HepG2 (cell line): ENCODE data around the gene KDM6B. TPM values are rescaled to one million over a fixed set of nuclear protein-coding genes. Genes with fewer than 3 reads are reported as not detected.

Experiments
- CENPX ChIP-seq: sonication (generic); formaldehyde crosslinking; IDR thresholded peaks from 2 replicates; pipeline ENCODE4 v1.9.0; 2021; ENCODE audit warnings: mild to moderate bottlenecking, missing genetic modification reagents, moderate library complexity
- GZF1 ChIP-seq: sonication (generic); formaldehyde crosslinking; IDR thresholded peaks from 2 replicates; pipeline ENCODE4 v1.5.1; 2020; ENCODE audit warnings: mild to moderate bottlenecking, missing genetic modification reagents
- HDAC2 ChIP-seq: sonication (generic); formaldehyde crosslinking; IDR thresholded peaks from 2 replicates; pipeline ENCODE4 v1.4.0; 2020; ENCODE audit warnings: missing genetic modification reagents
- JARID2 ChIP-seq: sonication (generic); formaldehyde crosslinking; IDR thresholded peaks from 2 replicates; pipeline ENCODE4 v1.8.1; 2023; ENCODE audit warnings: missing genetic modification reagents, inconsistent platforms; ENCODE audit not compliant: insufficient replicate concordance
- MIER3 ChIP-seq: IDR thresholded peaks from 2 replicates; pipeline ENCODE4 v1.6.1; 2016; ENCODE audit warnings: missing compliant biosample characterization, borderline replicate concordance
- MYNN ChIP-seq: sonication (generic); formaldehyde crosslinking; IDR thresholded peaks from 2 replicates; pipeline ENCODE4 v1.4.0; 2020; ENCODE audit warnings: mild to moderate bottlenecking, low read depth, missing genetic modification reagents
- NFKBIZ ChIP-seq: IDR thresholded peaks from 2 replicates; pipeline ENCODE4 v1.6.1; 2018; ENCODE audit warnings: missing genetic modification reagents, missing compliant biosample characterization
- PHB2 ChIP-seq: fragments of 450-650 bp; IDR thresholded peaks from 2 replicates; pipeline ENCODE4 v1.6.1; 2018; ENCODE audit not compliant: partially characterized antibody
- POLR2AphosphoS2 ChIP-seq: IDR thresholded peaks from 2 replicates; pipeline ENCODE4 v1.6.1; 2011; ENCODE audit warnings: low read depth, low read length, improper control_type of control experiment
- SMAD3 ChIP-seq: sonication (generic); formaldehyde crosslinking; IDR thresholded peaks from 2 replicates; pipeline ENCODE4 v1.4.0; 2020; ENCODE audit warnings: missing genetic modification reagents
- TCF7 ChIP-seq: sonication (generic); IDR thresholded peaks from 2 replicates; pipeline ENCODE4 v1.6.1; 2016; ENCODE audit warnings: antibody characterized with exemption, low read depth
- XRCC5 ChIP-seq: fragments of 200-400 bp; formaldehyde crosslinking; optimal IDR thresholded peaks from 2 replicates; pipeline ENCODE3; 2017; ENCODE audit warnings: mild to moderate bottlenecking, low read length
- ZNF367 ChIP-seq: sonication (generic); formaldehyde crosslinking; IDR thresholded peaks from 2 replicates; pipeline ENCODE4 v1.4.0; 2020; ENCODE audit warnings: missing genetic modification reagents, borderline replicate concordance
- ZNF569 ChIP-seq: sonication (generic); formaldehyde crosslinking; IDR thresholded peaks from 2 replicates; pipeline ENCODE4 v1.5.0; 2020; ENCODE audit warnings: mild to moderate bottlenecking, missing genetic modification reagents, moderate library complexity, borderline replicate concordance
- ZNF737 ChIP-seq: sonication (generic); formaldehyde crosslinking; IDR thresholded peaks from 2 replicates; pipeline ENCODE4 v1.5.0; 2020; ENCODE audit warnings: missing genetic modification reagents, mild to moderate bottlenecking, borderline replicate concordance
- ZNF782 ChIP-seq: sonication (generic); formaldehyde crosslinking; IDR thresholded peaks from 2 replicates; pipeline ENCODE4 v1.4.0; 2020; ENCODE audit warnings: missing genetic modification reagents, mild to moderate bottlenecking, borderline replicate concordance
- ZNF788 ChIP-seq: sonication (generic); formaldehyde crosslinking; IDR thresholded peaks from 2 replicates; pipeline ENCODE4 v1.5.0; 2020; ENCODE audit warnings: mild to moderate bottlenecking, missing genetic modification reagents, borderline replicate concordance
- ZNF839 ChIP-seq: sonication (generic); formaldehyde crosslinking; IDR thresholded peaks from 2 replicates; pipeline ENCODE4 v1.4.0; 2020; ENCODE audit warnings: missing genetic modification reagents, mild to moderate bottlenecking, borderline replicate concordance
- polyA plus RNA-seq, 8 experiments: library from polyadenylated mRNA; depleted of rRNA in 3 of 8; stranded (reverse) in 7 of 8; unstranded in 1 of 8; fragments of >200 nt; fragmentation: Illumina TruSeq in 4 of 8; extraction: Trizol in 4 of 8; gene quantifications; 2 replicates each; pipeline versions ENCODE4 v1.2.1 to v1.2.3, GENCODE V29; 2011 to 2016; ENCODE audit warnings: low read depth in 4 of 8, missing spikeins in 1 of 8, mixed read lengths in 1 of 8; ENCODE audit not compliant: insufficient read depth in 1 of 8
- total RNA-seq, 5 experiments: library from RNA; depleted of rRNA; stranded (reverse); fragments of >200 nt; fragmentation: Illumina TruSeq; extraction: Trizol; gene quantifications; 2 replicates each; pipeline ENCODE4 v1.2.3, GENCODE V29; 2016; ENCODE audit warnings: low read depth in 1 of 5
- TF ChIP-seq, protein P1 (sequence below): fragments of 450-650 bp; IDR thresholded peaks from 2 replicates; pipeline ENCODE4 v1.6.1; 2017
- TF ChIP-seq, protein P2 (sequence below): sonication (generic); formaldehyde crosslinking; IDR thresholded peaks from 2 replicates; pipeline ENCODE4 v1.4.0; 2020; ENCODE audit warnings: missing genetic modification reagents, borderline replicate concordance
- TF ChIP-seq, protein P3 (sequence below): sonication (generic); formaldehyde crosslinking; IDR thresholded peaks from 2 replicates; pipeline ENCODE4 v1.4.0; 2020; ENCODE audit warnings: missing genetic modification reagents, mild to moderate bottlenecking, borderline replicate concordance

The KDM6B gene
- total and polyA plus RNA-seq, 2 of the 13 experiments (the other 11 are each of a cell fraction or from before 2014, with no cell fraction given) = 1.3 to 2.1 TPM

DNA sequence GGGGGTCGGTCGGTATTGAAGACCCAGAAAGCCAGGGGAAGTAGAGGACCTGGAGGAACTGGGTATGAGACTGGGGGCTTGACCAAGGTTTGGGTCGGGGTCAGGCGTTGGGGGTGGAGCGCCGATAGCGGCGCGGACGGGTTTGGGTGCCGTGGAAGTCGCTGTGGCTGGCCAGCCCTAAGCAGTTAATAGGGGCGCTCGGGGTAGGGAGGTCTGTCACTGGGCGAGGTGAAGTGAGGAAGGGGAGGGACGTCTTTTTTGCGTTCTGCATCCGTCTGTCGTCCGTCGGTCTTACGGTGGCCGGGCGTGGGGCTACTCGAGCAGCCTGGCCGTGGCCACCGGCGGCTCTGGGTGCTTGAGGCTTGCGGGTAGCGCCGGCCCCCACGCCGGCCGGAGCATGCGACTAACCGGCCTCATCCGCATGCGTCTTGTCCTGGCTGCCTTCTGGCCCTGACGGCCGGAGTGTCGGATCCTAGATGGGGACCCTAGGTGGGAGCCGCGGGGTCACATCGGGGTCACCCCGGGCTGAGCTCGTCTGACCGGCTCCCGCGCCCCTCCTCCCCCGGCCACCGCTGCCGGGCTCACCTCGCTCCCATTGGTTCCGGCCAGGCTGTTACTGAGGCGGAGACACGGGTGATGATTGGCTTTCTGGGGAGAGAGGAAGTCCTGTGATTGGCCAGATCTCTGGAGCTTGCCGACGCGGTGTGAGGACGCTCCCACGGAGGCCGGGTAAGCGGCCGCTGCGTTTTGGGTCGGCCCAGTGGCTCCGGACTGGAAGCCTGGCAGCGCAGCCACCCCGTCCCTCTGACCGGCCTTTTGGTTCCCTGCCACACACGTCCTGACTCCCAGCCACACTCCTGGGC is 10.5 kb downstream of the KDM6B start (continued):
- TF ChIP-seq NFKBIZ (CRISPR knock-in tag) = no peak
- no peak for TF ChIP-seq GZF1 (CRISPR knock-in tag)
- TF ChIP-seq MYNN = no peak
- TF ChIP-seq SMAD3 (CRISPR knock-in tag) = no peak
- TF ChIP-seq MIER3 (CRISPR knock-in tag) = 0 out of 2 replicates have a peak, but pooled peaks have one; percentile 49
- no peak for TF ChIP-seq ZNF839 (CRISPR knock-in tag)
- TF ChIP-seq ZNF782 (CRISPR knock-in tag) = no peak
- TF ChIP-seq TCF7 = no peak
- TF ChIP-seq, protein P1, sequence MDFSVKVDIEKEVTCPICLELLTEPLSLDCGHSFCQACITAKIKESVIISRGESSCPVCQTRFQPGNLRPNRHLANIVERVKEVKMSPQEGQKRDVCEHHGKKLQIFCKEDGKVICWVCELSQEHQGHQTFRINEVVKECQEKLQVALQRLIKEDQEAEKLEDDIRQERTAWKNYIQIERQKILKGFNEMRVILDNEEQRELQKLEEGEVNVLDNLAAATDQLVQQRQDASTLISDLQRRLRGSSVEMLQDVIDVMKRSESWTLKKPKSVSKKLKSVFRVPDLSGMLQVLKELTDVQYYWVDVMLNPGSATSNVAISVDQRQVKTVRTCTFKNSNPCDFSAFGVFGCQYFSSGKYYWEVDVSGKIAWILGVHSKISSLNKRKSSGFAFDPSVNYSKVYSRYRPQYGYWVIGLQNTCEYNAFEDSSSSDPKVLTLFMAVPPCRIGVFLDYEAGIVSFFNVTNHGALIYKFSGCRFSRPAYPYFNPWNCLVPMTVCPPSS = no peak
- TF ChIP-seq CENPX (CRISPR knock-in tag) = no peak
- TF ChIP-seq XRCC5 = no peak
- no peak for TF ChIP-seq PHB2
- TF ChIP-seq HDAC2 (CRISPR knock-in tag) = peak; percentile 22
- TF ChIP-seq, protein P2, sequence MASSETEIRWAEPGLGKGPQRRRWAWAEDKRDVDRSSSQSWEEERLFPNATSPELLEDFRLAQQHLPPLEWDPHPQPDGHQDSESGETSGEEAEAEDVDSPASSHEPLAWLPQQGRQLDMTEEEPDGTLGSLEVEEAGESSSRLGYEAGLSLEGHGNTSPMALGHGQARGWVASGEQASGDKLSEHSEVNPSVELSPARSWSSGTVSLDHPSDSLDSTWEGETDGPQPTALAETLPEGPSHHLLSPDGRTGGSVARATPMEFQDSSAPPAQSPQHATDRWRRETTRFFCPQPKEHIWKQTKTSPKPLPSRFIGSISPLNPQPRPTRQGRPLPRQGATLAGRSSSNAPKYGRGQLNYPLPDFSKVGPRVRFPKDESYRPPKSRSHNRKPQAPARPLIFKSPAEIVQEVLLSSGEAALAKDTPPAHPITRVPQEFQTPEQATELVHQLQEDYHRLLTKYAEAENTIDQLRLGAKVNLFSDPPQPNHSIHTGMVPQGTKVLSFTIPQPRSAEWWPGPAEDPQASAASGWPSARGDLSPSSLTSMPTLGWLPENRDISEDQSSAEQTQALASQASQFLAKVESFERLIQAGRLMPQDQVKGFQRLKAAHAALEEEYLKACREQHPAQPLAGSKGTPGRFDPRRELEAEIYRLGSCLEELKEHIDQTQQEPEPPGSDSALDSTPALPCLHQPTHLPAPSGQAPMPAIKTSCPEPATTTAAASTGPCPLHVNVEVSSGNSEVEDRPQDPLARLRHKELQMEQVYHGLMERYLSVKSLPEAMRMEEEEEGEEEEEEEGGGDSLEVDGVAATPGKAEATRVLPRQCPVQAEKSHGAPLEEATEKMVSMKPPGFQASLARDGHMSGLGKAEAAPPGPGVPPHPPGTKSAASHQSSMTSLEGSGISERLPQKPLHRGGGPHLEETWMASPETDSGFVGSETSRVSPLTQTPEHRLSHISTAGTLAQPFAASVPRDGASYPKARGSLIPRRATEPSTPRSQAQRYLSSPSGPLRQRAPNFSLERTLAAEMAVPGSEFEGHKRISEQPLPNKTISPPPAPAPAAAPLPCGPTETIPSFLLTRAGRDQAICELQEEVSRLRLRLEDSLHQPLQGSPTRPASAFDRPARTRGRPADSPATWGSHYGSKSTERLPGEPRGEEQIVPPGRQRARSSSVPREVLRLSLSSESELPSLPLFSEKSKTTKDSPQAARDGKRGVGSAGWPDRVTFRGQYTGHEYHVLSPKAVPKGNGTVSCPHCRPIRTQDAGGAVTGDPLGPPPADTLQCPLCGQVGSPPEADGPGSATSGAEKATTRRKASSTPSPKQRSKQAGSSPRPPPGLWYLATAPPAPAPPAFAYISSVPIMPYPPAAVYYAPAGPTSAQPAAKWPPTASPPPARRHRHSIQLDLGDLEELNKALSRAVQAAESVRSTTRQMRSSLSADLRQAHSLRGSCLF (CRISPR knock-in tag) = no peak
- no peak for TF ChIP-seq ZNF737 (CRISPR knock-in tag)
- no peak for TF ChIP-seq ZNF367 (CRISPR knock-in tag)
- TF ChIP-seq, protein P3, sequence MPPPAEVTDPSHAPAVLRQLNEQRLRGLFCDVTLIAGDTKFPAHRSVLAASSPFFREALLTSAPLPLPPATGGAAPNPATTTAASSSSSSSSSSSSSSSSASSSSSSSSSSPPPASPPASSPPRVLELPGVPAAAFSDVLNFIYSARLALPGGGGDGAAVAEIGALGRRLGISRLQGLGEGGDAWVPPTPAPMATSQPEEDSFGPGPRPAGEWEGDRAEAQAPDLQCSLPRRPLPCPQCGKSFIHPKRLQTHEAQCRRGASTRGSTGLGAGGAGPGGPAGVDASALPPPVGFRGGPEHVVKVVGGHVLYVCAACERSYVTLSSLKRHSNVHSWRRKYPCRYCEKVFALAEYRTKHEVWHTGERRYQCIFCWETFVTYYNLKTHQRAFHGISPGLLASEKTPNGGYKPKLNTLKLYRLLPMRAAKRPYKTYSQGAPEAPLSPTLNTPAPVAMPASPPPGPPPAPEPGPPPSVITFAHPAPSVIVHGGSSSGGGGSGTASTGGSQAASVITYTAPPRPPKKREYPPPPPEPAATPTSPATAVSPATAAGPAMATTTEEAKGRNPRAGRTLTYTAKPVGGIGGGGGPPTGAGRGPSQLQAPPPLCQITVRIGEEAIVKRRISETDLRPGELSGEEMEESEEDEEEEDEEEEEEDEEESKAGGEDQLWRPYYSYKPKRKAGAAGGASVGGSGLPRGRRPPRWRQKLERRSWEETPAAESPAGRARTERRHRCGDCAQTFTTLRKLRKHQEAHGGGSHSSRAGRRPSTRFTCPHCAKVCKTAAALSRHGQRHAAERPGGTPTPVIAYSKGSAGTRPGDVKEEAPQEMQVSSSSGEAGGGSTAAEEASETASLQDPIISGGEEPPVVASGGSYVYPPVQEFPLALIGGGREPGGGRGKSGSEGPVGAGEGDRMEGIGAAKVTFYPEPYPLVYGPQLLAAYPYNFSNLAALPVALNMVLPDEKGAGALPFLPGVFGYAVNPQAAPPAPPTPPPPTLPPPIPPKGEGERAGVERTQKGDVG (CRISPR knock-in tag) = no peak
- TF ChIP-seq POLR2AphosphoS2 = no peak
- TF ChIP-seq ZNF569 (CRISPR knock-in tag) = no peak
- TF ChIP-seq ZNF788 (CRISPR knock-in tag) = 0 out of 2 replicates have a peak, but pooled peaks have one; percentile 1
- peak; percentile 11 for TF ChIP-seq JARID2 (CRISPR knock-in tag)
